Keratinocyte (primary cell): ENCODE data around the gene DOP1A. TPM values are rescaled to one million over a fixed set of nuclear protein-coding genes. Genes with fewer than 3 reads are reported as not detected.
A peak's percentile ranks its signal among the peaks of the same experiment; 100 is the strongest.

Experiments
- DNase-seq: peaks from one replicate; pipeline ENCODE4 v3.0.0-alpha.2; 2011; ENCODE audit warnings: low read depth, missing footprints, low spot score
- FAIRE-seq: peaks from 2 replicates; lab custom pipeline; 2011; peaks lifted over from hg19 to GRCh38; lab: Jason Lieb, UNC
- H2AFZ ChIP-seq: 2 replicates; pipeline ENCODE4 v1.6.0; 2012; ENCODE audit warnings: low read length, control low read depth, inconsistent platforms; ENCODE audit not compliant: control insufficient read depth
- H3K27ac ChIP-seq: 2 replicates; pipeline ENCODE4 v1.5.1; 2011; ENCODE audit warnings: low read length; ENCODE audit not compliant: control insufficient read depth, insufficient read depth
- H3K27me3 ChIP-seq: 3 replicates; pipeline ENCODE4 v1.6.0; 2011; ENCODE audit warnings: low read length; ENCODE audit not compliant: control insufficient read depth, insufficient read depth; ENCODE audit errors: extremely low read depth
- H3K36me3 ChIP-seq, 2 experiments: 2 replicates in 1 of 2; 3 replicates in 1 of 2; pipeline ENCODE4 v1.5.1; 2011; ENCODE audit warnings: low read length in 2 of 2, mild to moderate bottlenecking in 1 of 2; ENCODE audit not compliant: control insufficient read depth in 2 of 2, insufficient read depth in 2 of 2; ENCODE audit errors: extremely low read depth in 1 of 2
- H3K4me1 ChIP-seq: 3 replicates; pipeline ENCODE4 v1.5.1; 2011; ENCODE audit warnings: low read length; ENCODE audit not compliant: control insufficient read depth, insufficient read depth; ENCODE audit errors: extremely low read depth
- H3K4me2 ChIP-seq: 3 replicates; pipeline ENCODE4 v1.6.0; 2011; ENCODE audit warnings: low read depth, low read length; ENCODE audit not compliant: control insufficient read depth, insufficient read depth; ENCODE audit errors: extremely low read depth
- H3K4me3 ChIP-seq, 3 experiments: fragments of 200-600 bp in 1 of 3; sonication (generic) in 1 of 3; 2 replicates in 2 of 3; 3 replicates in 1 of 3; pipeline ENCODE4 v1.5.1; 2011 to 2016; ENCODE audit warnings: low read length in 3 of 3, mild to moderate bottlenecking in 3 of 3, control low read depth in 2 of 3, inconsistent platforms in 1 of 3, low read depth in 1 of 3, mixed read lengths in 1 of 3, mixed run types in 1 of 3, moderate library complexity in 1 of 3; ENCODE audit not compliant: control insufficient read depth in 2 of 3, insufficient read depth in 2 of 3; ENCODE audit errors: extremely low read depth in 1 of 3
- H3K79me2 ChIP-seq: 2 replicates; pipeline ENCODE4 v1.6.0; 2012; ENCODE audit warnings: low read length; ENCODE audit not compliant: control insufficient read depth, insufficient read depth
- H3K9ac ChIP-seq: 3 replicates; pipeline ENCODE4 v1.6.0; 2011; ENCODE audit warnings: low read length; ENCODE audit not compliant: control insufficient read depth, insufficient read depth; ENCODE audit errors: extremely low read depth
- H3K9me1 ChIP-seq: 3 replicates; pipeline ENCODE4 v1.6.0; 2011; ENCODE audit warnings: low read length; ENCODE audit not compliant: control insufficient read depth, insufficient read depth; ENCODE audit errors: extremely low read depth
- H3K9me3 ChIP-seq: 2 replicates; pipeline ENCODE4 v1.5.1; 2012; ENCODE audit warnings: low read depth, low read length; ENCODE audit not compliant: control insufficient read depth
- H4K20me1 ChIP-seq: 3 replicates; pipeline ENCODE4 v1.6.0; 2011; ENCODE audit warnings: low read length; ENCODE audit not compliant: control insufficient read depth, insufficient read depth; ENCODE audit errors: extremely low read depth
- CTCF ChIP-seq, 3 experiments: IDR thresholded peaks in 1 of 3; conservative IDR thresholded peaks in 1 of 3; optimal IDR thresholded peaks in 1 of 3; 2 replicates in 2 of 3; 3 replicates in 1 of 3; pipeline versions ENCODE3 to v1.5.1; 2011; ENCODE audit warnings: low read length in 3 of 3, mild to moderate bottlenecking in 3 of 3, moderate library complexity in 2 of 3, control low read depth in 1 of 3, inconsistent platforms in 1 of 3; ENCODE audit not compliant: insufficient read depth in 2 of 3; ENCODE audit errors: extremely low read depth in 1 of 3
- EZH2 ChIP-seq: IDR thresholded peaks from one replicate; pipeline ENCODE4 v1.6.1; 2012; ENCODE audit warnings: inconsistent platforms, mild to moderate bottlenecking, low read length, moderate library complexity
- dilution Hi-C: fragments of 300-500 bp; cut with MboI; formaldehyde crosslinking; loops from one replicate; pipeline ENCODE4 v1.7.0; 2020; ENCODE audit warnings: low sequenced_read_pairs; ENCODE audit not compliant: extremely low pct_ligation_motif_present
- polyA plus RNA-seq, 5 experiments: library from polyadenylated mRNA; depleted of rRNA in 3 of 5; stranded (reverse) in 3 of 5; stranded (forward) in 1 of 5; unstranded in 1 of 5; fragments of >200 nt; gene quantifications; 1 replicate in 1 of 5; 2 replicates in 3 of 5; 3 replicates in 1 of 5; pipeline versions ENCODE4 v1.2.1 to v1.2.3, GENCODE V29; 2011 to 2012; ENCODE audit warnings: missing spikeins in 2 of 5, low read depth in 1 of 5, low replicate concordance in 1 of 5

The DOP1A gene
- polyA plus RNA-seq, 1 donor (not counting 4 experiments of a cell fraction or from before 2014, with no cell fraction given), result 14.1 TPM

DNA sequence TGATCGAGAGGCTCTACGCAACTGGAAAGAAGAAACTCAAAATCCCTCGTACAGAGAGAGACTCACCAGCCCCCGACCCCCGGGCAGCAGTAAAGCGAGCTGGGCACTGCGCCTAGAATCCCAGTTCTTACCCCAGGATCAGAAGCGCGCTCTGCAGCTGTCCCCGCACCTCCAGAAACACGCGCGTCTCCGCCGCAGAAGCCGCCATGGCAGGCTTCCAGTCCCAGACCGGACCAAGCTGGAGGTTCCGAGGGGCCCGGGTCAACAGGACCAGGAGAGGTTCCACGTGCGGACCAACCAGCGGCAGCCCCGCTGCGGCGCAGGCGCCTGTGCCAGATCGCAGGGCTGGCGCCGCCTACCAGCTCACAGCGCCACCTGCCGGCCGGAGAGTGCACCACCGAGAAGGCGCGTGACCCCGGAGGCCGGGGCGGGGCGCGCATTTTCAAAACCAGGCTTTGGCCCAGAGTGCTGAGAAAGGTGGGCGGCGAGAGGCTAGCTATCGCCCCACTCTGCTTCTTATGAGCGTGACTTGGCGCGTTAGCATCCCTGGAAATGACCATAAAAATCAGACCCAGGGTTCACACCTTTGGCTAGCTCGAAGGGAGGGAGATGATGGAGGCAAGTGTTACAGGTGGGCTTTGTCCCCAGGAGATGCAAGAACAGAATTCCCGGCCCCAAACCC, 1.8 kb upstream of the DOP1A start, which contains the start of gene UBE3D:
Gene UBE3D (minus strand): TSS at position 331 of the 682 bp plus-strand sequence. CDS start 123 bp downstream, at position 208.
- Histone ChIP-seq H3K4me2 (peak within 1 kb of the TSS; percentile 74), H2AFZ (peak within 1 kb of the TSS; percentile 93), H4K20me1 (no peaks in the 10 kb centered on the region), H3K4me3 (peak within 1 kb of the TSS; percentile 74 to 96 (median 92)), H3K9me3 (no peaks in the 10 kb centered on the region), H3K36me3 (no peaks in the 10 kb centered on the region), H3K79me2 (peaks cover 30% of the 10 kb centered on the region), H3K27ac (peak within 1 kb of the TSS; percentile 54), H3K4me1 (peaks cover 25% of the 10 kb centered on the region), H3K9ac (peak within 1 kb of the TSS; percentile 85), H3K9me1 (no peaks in the 10 kb centered on the region), H3K27me3 (no peaks in the 10 kb centered on the region)
- peak; percentile 40 for DNase-seq
- no peak for FAIRE-seq
- TF ChIP-seq CTCF (optimal IDR thresholded peaks at IDR 0.05 in 1 of 3, IDR thresholded peaks at IDR 0.05 in 1 of 3, conservative IDR thresholded peaks at IDR 0.05 in 1 of 3; ENCODE audit: extremely low read depth in 1 of 3, insufficient read depth in 2 of 3, low read length in 3 of 3), result peak; percentile 73 to 98 (median 93)
- no peak for TF ChIP-seq EZH2
- dilution Hi-C loops, result no loop called here

DNA sequence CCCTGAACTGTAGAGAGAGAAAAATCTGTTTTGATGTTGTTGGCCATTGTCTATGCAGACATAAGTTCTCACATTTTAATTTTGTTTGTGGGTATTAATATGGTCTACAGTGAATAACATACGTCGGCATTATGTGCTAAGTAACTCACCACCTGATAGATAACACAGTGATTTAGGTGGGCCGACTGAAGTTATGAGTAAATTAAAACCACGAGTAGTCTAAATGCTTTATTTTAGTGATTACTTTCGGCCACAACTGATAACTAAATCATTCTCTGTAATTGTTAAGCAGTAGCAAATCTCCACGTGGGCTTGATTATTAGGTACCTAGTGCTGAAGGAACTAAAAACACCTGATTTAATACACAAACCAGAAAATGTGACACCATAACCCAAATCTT, 1.1 kb downstream of the DOP1A start:
- no peak for TF ChIP-seq CTCF (optimal IDR thresholded peaks at IDR 0.05 in 1 of 3, IDR thresholded peaks at IDR 0.05 in 1 of 3, conservative IDR thresholded peaks at IDR 0.05 in 1 of 3; ENCODE audit: extremely low read depth in 1 of 3, insufficient read depth in 2 of 3, low read length in 3 of 3)
- TF ChIP-seq EZH2, result no peak
- Histone ChIP-seq H3K4me2 (peak overlapping the region; percentile 96), H3K9me3 (no peaks in the 10 kb centered on the region), H3K9me1 (no peaks in the 10 kb centered on the region), H3K9ac (peak overlapping the region; percentile 85), H2AFZ (peak overlapping the region; percentile 95), H3K36me3 (no peaks in the 10 kb centered on the region), H3K27ac (peak overlapping the region; percentile 93), H4K20me1 (no peaks in the 10 kb centered on the region), H3K27me3 (no peaks in the 10 kb centered on the region), H3K79me2 (peaks cover 38% of the 10 kb centered on the region), H3K4me1 (peaks cover 42% of the 10 kb centered on the region), H3K4me3 (peak overlapping the region; percentile 85 to 93 (median 88))
- no peak for DNase-seq
- dilution Hi-C loops, result no loop called here
- FAIRE-seq, result no peak
